RWPE1 (cell line): ENCODE measurements around the gene RTF1.

ENCODE experiments used
- CTCF ChIA-PET: fragments of 350-600 bp; sonication (Branson Sonifier 250); formaldehyde crosslinking; extraction: SDS; loops from one replicate; lab custom pipeline; 2021; lab: Yijun Ruan, JAX
- POLR2A ChIA-PET: fragments of 400-600 bp; formaldehyde crosslinking; extraction: SDS; loops from one replicate; lab custom pipeline; 2020; ENCODE audit warnings: antibody characterized with exemption; ENCODE audit not compliant: low non-redundant PET; lab: Yijun Ruan, JAX
- DNase-seq: peaks from one replicate; pipeline ENCODE4 v3.0.0; 2012; ENCODE audit warnings: low spot score
- H3K27ac ChIP-seq: fragments of 450-650 bp; 2 replicates; pipeline ENCODE4 v1.5.1; 2017
- CTCF ChIP-seq: fragments of 450-650 bp; conservative IDR thresholded peaks from 2 replicates; pipeline ENCODE4 v1.5.1; 2017; ENCODE audit warnings: low read depth, mild to moderate bottlenecking

The RTF1 gene

GRCh38 chr15:41499109-41499851 lies 82.4 kb downstream of the RTF1 start:
- no peak for DNase-seq
- TF ChIP-seq CTCF, result no peak
- CTCF ChIA-PET, result interaction anchor here (0.6 to 0.9 kb wide), 2 partner anchors 98 to 1668 kb away, joined by 3 to 4 read pairs; no protein-coding TSS in a partner anchor
- H3K27ac ChIP-seq, result no peak overlapping the region
- POLR2A ChIA-PET, result no interaction called here

- ChIA-PET CTCF (interaction anchor here (0.5 kb wide), 1 partner anchor 273 kb away, joined by 5 read pairs; the partner anchor contains the start of gene MAPKBP1), POLR2A (no interaction called here)
- TF ChIP-seq CTCF, result no peak
- DNase-seq, result no peak
- no peak overlapping the region for H3K27ac ChIP-seq
Observed at GRCh38 chr15:41501191-41501917, 84.5 kb downstream of the RTF1 start.

GRCh38 chr15:41501931-41502794 lies 85.3 kb downstream of the RTF1 start:
- no peak for TF ChIP-seq CTCF
- H3K27ac ChIP-seq, result no peak overlapping the region
- CTCF ChIA-PET, result interaction anchor here (0.5 kb wide), 1 partner anchor 272 kb away, joined by 5 read pairs; the partner anchor contains the start of gene MAPKBP1
- POLR2A ChIA-PET, result no interaction called here
- DNase-seq, result no peak

GRCh38 chr15:41502795-41503668 lies 86.1 kb downstream of the RTF1 start:
- ChIA-PET POLR2A (interaction anchor here (0.5 kb wide), 1 partner anchor 373 kb away, joined by 3 read pairs; no protein-coding TSS in a partner anchor), CTCF (interaction anchor here (0.5 to 1.0 kb wide), 2 partner anchors 139 to 487 kb away, joined by 3 to 4 read pairs; no protein-coding TSS in a partner anchor)
- no peak for TF ChIP-seq CTCF
- no peak for DNase-seq
- H3K27ac ChIP-seq, result no peak overlapping the region

- no peak overlapping the region for H3K27ac ChIP-seq
- POLR2A ChIA-PET, result no interaction called here
- peak; percentile 26 for DNase-seq
- no peak for TF ChIP-seq CTCF
- CTCF ChIA-PET, result interaction anchor here (0.6 to 1.0 kb wide), 3 partner anchors 8 to 486 kb away, joined by 3 to 5 read pairs (median 4); no protein-coding TSS in a partner anchor
Observed at GRCh38 chr15:41503669-41504010, 86.7 kb downstream of the RTF1 start.
